DND-41 (cell line): ENCODE measurements around the gene UNC45B.
A peak's percentile ranks its signal among the peaks of the same experiment; 100 is the strongest.
"Not testable (repeated sequence)": the region's sequence is repeated elsewhere in the genome, so short reads cannot be mapped to it uniquely, and the experiment has no call there.

ENCODE experiments used
- ATAC-seq: fragments of 200-7000 bp; cut with Tn5 transposase; 3 replicates; pipeline ENCODE4 v1.9.1; 2021; ENCODE audit warnings: low read depth; ENCODE audit not compliant: insufficient read depth
- DNase-seq: peaks from one replicate; pipeline ENCODE4 v3.0.0-alpha.2; 2020
- H2AFZ ChIP-seq: 2 replicates; pipeline ENCODE4 v1.6.0; 2012; ENCODE audit warnings: low read depth, low read length
- H3K27ac ChIP-seq: 2 replicates; pipeline ENCODE4 v1.5.1; 2012; ENCODE audit warnings: low read length, inconsistent platforms
- H3K27me3 ChIP-seq: fragments of 200-600 bp; sonication (generic); 2 replicates; pipeline ENCODE4 v1.6.0; 2012; ENCODE audit warnings: low read length, mild to moderate bottlenecking, inconsistent platforms; ENCODE audit not compliant: insufficient read depth, poor library complexity
- H3K36me3 ChIP-seq: 2 replicates; pipeline ENCODE4 v1.5.1; 2012; ENCODE audit warnings: low read length, inconsistent platforms; ENCODE audit not compliant: insufficient read depth
- H3K4me1 ChIP-seq: 2 replicates; pipeline ENCODE4 v1.5.1; 2012; ENCODE audit warnings: mild to moderate bottlenecking, low read length; ENCODE audit not compliant: insufficient read depth
- H3K4me2 ChIP-seq: 2 replicates; pipeline ENCODE4 v1.6.0; 2012; ENCODE audit warnings: mild to moderate bottlenecking, moderate library complexity, low read length, inconsistent platforms; ENCODE audit not compliant: insufficient read depth
- H3K4me3 ChIP-seq, 2 experiments: fragments of 200-600 bp in 1 of 2; shearing (Covaris generic) in 1 of 2; 2 replicates each; pipeline ENCODE4 v1.5.1; 2012 to 2016; ENCODE audit warnings: inconsistent platforms in 2 of 2, low read length in 2 of 2, mild to moderate bottlenecking in 2 of 2, low read depth in 1 of 2, moderate library complexity in 1 of 2
- H3K79me2 ChIP-seq: 2 replicates; pipeline ENCODE4 v1.6.0; 2012; ENCODE audit warnings: low read length, inconsistent platforms; ENCODE audit not compliant: insufficient read depth
- H3K9ac ChIP-seq: 2 replicates; pipeline ENCODE4 v1.6.0; 2012; ENCODE audit warnings: low read depth, mild to moderate bottlenecking, inconsistent platforms, low read length, moderate library complexity
- H3K9me3 ChIP-seq: 2 replicates; pipeline ENCODE4 v1.5.1; 2012; ENCODE audit warnings: low read length, moderate library complexity, mild to moderate bottlenecking, inconsistent platforms; ENCODE audit not compliant: insufficient read depth, severe bottlenecking
- H4K20me1 ChIP-seq: 2 replicates; pipeline ENCODE4 v1.6.0; 2012; ENCODE audit warnings: low read length; ENCODE audit not compliant: insufficient read depth
- CTCF ChIP-seq: IDR thresholded peaks from 2 replicates; pipeline ENCODE4 v1.5.1; 2012; ENCODE audit warnings: borderline replicate concordance, low read length, moderate library complexity, mild to moderate bottlenecking; ENCODE audit not compliant: poor library complexity, severe bottlenecking; ENCODE audit errors: extremely low read depth
- EZH2 ChIP-seq: IDR thresholded peaks from 3 replicates; pipeline ENCODE4 v1.6.1; 2012; ENCODE audit warnings: borderline replicate concordance, low read depth, mild to moderate bottlenecking, moderate library complexity, low read length, inconsistent platforms; ENCODE audit not compliant: severe bottlenecking

The UNC45B gene

GRCh38 chr17:35171834-35172233 is 24.2 kb downstream of the UNC45B start:
- 0 out of 3 replicates have a peak, but pooled peaks have one; percentile 12 for ATAC-seq
- no peak overlapping the region for H2AFZ ChIP-seq

GRCh38 chr17:35172321-35172720 is 24.7 kb downstream of the UNC45B start:
- not testable (repeated sequence) for H3K9me3 ChIP-seq, H3K4me3 ChIP-seq, DNase-seq, H3K4me1 ChIP-seq, ATAC-seq, H4K20me1 ChIP-seq, H2AFZ ChIP-seq, H3K27me3 ChIP-seq, H3K9ac ChIP-seq, H3K4me2 ChIP-seq, H3K79me2 ChIP-seq, H3K36me3 ChIP-seq, H3K27ac ChIP-seq

More at GRCh38 chr17:35171834-35172233, 24.2 kb downstream of the UNC45B start:
- no peak for TF ChIP-seq CTCF
- TF ChIP-seq EZH2, result no peak
- no peaks in the 10 kb centered on the region for H3K36me3 ChIP-seq
- no peak for DNase-seq
- no peaks in the 10 kb centered on the region for H3K79me2 ChIP-seq
- no peak overlapping the region for H3K9ac ChIP-seq
- no peak overlapping the region for H3K27ac ChIP-seq
- no peaks in the 10 kb centered on the region for H4K20me1 ChIP-seq
- no peaks in the 10 kb centered on the region for H3K27me3 ChIP-seq
- H3K4me2 ChIP-seq, result no peak overlapping the region
- no peak overlapping the region for H3K4me3 ChIP-seq
- peaks cover 5% of the 10 kb centered on the region; the same call in 1 of the 2 replicates for H3K4me1 ChIP-seq
- no peaks in the 10 kb centered on the region for H3K9me3 ChIP-seq

DNA sequence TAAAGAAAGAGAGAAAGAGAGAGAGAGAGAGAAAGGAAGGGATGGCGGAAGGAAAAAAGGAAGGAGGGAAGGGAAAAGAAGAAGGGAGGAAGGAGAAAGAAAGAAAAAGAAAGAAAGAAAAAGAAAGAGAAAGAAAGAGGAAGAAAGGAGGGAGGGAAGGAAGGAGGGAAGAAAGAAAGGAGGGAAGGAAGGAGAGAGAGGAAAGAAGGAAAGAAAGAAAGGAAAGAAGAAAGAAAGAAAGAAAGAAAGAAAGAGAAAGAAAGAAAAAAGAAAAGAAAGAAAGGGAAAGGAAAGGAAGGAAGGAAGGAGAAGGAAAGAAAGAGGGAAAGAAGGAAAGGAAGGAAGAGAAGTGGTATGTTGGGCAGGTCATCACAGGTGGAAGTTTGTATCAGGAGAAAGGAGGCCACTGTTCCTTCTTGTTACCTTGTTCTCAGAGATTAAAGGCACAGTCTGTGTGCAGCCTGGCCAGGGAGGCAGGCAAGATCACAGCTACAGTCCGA is 27.3 kb downstream of the UNC45B start:
- Histone ChIP-seq H4K20me1 (no peaks in the 10 kb centered on the region), H3K4me3 (no peak overlapping the region), H3K79me2 (no peaks in the 10 kb centered on the region), H3K27ac (no peak overlapping the region), H3K4me2 (no peak overlapping the region), H3K9me3 (no peaks in the 10 kb centered on the region), H3K27me3 (no peaks in the 10 kb centered on the region), H2AFZ (no peak overlapping the region), H3K9ac (no peak overlapping the region), H3K36me3 (no peaks in the 10 kb centered on the region), H3K4me1 (peaks cover 5% of the 10 kb centered on the region; the same call in 1 of the 2 replicates)
- ATAC-seq, result no peak
- TF ChIP-seq CTCF (no peak), EZH2 (no peak)
- no peak for DNase-seq

GRCh38 chr17:35175638-35176415 is 28.2 kb downstream of the UNC45B start:
- H3K4me1 ChIP-seq, result peaks cover 5% of the 10 kb centered on the region; the same call in 1 of the 2 replicates
- H3K27ac ChIP-seq, result no peak overlapping the region
- TF ChIP-seq CTCF, result no peak
- no peak for TF ChIP-seq EZH2

More at GRCh38 chr17:35175638-35176415, 28.2 kb downstream of the UNC45B start:
- DNase-seq, result no peak
- Histone ChIP-seq H3K9ac (no peak overlapping the region), H3K9me3 (no peaks in the 10 kb centered on the region), H3K4me3 (no peak overlapping the region), H3K36me3 (no peaks in the 10 kb centered on the region), H3K27me3 (no peaks in the 10 kb centered on the region), H3K4me2 (no peak overlapping the region), H2AFZ (no peak overlapping the region), H3K79me2 (no peaks in the 10 kb centered on the region), H4K20me1 (no peaks in the 10 kb centered on the region)
- no peak for ATAC-seq
